Activated CD4-positive, CD25-positive, alpha-beta regulatory T cell (primary cell): ENCODE results near the gene CLSTN2.
"Not testable (repeated sequence)": the region's sequence is repeated elsewhere in the genome, so short reads cannot be mapped to it uniquely, and the experiment has no call there.

Experiments used
- DNase-seq, 4 experiments: peaks; one replicate each; lab custom pipeline; 2025; lab: John Stamatoyannopoulos, UW

The CLSTN2 gene

GRCh38 chr3:140423146-140423545 is 488.2 kb downstream of the CLSTN2 start:
- DNase-seq, result no peak

DNA sequence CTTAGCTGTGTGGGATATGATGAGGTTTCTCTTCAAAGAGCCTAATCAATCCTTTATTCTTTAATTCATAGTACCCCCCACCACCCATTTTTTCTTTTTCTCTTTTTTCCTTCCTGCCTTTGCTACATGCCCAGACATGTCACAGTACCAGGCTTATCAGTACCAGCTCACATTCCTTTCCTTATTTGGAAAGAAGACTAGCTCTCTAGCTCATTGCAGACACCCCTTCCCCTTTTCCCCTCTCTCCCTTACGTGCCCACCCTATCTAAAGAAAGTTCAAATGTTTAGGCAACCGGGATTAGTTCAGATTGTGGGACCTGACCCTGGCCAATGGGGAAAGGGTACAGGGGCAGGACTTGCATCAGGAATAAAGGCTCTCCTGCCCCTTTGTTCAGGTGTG is 488.6 kb downstream of the CLSTN2 start:
- not testable (repeated sequence) for DNase-seq

DNA sequence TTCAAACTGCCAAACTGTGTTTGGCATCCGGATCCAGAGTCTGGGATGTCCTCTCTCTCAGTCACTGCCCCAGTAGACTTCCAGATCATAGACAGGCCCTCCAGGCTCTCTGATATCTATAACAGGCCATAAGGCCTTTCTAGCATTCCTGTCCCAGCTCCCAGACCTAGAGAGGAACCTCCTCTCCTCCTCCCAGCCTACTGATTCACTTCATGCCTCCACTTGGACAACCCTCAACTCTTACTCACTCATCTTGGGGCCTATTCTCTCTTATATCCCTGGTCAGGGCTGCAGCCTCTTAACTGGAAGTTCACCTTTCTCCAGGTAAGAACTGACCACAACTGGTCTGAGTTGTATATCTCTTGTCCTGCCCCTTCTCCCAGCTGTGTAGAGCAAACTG is 489.2 kb downstream of the CLSTN2 start:
- no peak for DNase-seq

DNA sequence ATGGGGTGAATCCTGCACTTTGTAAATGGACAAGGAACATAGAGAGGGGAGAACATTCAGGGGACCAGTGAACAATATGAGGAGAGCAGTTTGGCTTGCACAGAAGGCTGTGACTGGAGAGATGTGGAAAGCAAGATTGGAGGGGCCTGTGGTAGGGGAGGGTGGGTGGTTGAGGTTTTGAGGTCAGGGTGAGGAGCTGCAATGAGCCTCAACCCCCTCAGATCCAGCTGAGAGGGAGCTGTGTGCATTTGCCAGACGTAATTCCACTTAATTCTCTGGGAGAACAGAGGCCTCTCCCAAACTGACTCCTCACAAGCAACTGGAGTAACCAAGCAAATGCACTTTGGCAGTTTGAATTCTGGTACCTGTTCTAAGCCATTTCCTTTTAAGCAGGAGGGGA is 489.7 kb downstream of the CLSTN2 start:
- no peak for DNase-seq

GRCh38 chr3:140427786-140428185 is 492.8 kb downstream of the CLSTN2 start:
- no peak for DNase-seq

- no peak for DNase-seq
Observed at GRCh38 chr3:140428380-140428779, 493.4 kb downstream of the CLSTN2 start.

DNA sequence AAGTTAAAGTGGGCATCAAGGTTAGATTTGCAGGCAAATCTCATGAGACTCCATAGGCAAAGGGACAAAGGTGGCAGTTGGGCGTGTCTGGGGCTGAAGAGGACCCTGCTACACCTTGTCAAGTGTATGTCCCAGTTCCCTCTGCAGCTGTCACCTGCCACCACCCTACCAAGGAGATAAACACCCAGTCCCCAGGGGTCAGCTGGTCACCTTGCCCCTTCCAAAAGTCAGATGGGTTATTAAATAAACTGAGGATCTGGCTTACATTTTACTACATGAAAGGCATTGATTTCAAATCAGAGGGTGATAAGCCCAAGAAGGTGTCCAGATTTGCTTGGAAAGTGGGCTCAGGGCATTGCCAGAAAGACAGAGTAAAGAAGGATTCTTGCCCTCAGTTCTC is 494.8 kb downstream of the CLSTN2 start:
- DNase-seq, result no peak

- no peak for DNase-seq
Observed at GRCh38 chr3:140430494-140430893, 495.5 kb downstream of the CLSTN2 start.

DNA sequence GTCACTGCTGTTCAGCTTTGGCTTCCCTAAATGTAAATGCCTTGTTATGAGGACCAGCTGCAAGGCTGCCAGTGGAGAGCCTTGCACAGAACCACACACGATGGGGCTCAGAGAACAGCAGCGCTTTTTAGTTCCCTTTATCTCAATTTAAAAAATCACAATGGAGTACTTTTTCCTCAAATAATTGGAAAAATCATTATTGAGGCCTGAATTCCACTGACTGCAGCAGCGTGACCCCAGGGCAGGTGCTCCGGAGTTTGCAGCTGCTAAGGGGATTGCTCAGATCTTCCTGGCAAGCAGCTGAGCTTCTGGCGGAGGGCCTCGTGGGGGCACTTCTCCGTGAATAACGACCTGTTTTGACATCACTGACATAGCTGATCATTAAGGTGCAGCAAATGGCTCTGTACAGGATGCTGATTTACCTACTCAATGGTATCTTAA is 497.3 kb downstream of the CLSTN2 start:
- no peak for DNase-seq

DNA sequence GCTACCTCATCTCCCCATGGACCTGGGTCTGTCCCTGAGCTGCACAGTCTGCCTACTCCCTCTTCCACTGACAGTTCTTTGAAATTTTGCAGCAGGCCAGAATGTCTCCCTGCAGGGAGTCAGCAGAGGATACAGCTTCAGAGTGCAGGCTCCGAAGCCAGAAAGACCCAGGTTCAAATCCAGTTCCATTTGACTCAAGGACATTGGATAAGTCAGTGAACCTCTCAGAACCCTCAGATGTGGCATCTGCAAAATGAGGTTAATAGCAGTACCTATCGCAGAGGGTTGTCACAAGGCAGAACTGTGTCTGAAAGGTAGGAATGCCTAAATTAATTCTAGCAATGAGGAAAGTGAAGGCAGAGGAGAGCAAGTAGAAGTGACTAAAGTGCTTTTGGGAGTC is 498.4 kb downstream of the CLSTN2 start:
- DNase-seq, result no peak

DNA sequence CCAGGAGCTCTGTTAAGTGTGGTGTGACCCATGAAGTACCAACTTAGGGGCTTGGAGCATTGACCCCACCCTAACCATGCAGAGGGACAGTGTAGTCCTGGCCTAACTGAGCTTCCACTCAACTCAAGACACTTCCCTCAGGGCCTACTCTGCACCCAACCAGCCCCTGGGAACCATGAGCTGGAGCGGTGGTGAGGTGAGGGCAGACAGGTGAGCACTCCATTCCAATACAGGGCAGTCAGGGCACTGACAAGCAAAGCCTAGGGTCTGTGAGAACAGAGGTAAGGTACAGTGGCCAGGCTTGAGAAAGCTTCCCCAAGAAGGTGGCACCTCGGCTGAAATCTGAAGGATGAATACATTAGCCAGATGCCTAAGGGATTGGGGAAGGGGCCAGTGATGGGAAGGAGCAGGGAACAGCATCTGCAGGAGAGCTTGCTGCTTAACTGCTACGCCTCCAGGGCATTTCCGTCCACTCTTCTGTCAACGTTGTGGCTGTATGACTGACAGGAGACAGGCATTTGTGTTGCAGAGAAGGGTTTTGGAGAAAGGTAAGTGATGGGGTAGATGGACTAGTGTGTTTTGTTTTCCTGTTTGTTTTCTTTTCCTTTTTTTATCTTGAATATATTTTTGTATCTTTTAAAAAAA is 499.4 kb downstream of the CLSTN2 start:
- DNase-seq, result no peak

DNA sequence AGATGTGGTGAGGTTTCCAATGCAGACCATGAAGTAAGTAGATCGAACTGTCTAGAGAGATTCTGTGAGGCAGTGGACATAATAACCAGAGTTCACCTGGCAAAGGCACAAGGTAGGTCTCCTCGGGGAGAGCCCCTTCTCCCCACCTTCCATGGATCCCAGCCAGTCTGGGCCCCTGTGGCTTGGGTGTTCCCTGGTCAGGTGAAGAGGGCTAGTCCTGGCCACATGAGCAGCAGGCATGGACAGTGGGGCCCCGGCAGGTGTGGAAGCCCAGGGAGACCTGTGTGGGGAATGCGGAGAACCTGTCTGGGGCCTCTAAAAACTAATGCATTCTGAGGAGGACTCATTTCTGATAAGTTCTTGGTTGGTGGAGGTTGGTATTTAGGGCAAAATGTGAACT is 501.4 kb downstream of the CLSTN2 start:
- no peak for DNase-seq

DNA sequence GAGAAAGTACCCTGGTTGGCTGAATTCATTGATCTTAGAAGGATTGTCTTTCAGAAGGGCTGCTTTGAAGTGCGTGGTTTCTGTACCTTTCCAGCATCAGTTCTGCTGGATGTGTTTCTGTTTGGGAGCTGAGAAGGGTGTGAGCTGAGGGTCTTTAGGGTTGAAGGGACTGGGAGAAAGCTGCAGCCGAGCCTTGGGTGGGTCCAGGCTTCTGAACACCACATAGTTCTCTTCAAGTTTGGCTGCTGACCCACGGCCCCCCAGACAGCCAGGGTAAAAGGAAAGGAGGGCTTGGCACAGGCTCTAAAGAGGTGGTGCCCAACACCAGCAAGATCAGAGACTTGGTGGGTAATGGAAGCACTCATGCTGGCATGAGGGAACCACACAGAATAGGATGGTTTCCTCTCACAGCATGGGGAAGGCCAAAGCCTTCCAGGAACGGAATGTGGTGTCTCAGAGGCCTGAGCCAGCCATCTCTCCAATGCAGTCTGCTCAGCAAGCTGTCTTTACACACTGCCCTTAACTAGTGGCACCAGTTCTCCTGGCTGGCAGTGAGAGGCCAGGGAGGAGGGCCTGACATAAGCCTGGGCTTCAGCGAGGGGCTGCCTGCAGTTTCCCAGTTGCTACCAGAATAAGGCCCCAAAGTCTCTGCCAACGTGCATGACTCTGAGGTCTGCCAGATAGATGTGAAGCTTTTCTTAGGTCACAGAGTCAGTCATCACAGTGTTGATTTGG is 503.9 kb downstream of the CLSTN2 start:
- no peak for DNase-seq

DNA sequence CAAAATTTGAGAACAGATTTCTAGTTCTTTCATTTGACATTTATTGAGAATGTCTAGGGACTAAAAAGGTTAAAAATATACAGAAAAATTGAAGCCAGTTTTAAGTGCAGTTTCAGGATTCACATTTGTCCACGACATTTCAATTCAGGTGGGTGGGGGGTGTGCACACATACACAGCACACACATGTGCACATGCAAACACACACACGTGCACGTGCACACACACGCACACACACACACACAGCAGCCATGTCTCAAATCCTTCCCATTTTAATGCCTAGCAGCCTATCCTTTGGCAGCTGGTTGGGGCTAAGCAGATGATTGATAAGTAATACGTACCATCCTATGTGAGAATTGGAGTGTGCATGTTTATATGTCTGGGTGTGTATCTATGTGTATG is 504.5 kb downstream of the CLSTN2 start:
- no peak for DNase-seq

GRCh38 chr3:140440446-140440845 is 505.5 kb downstream of the CLSTN2 start:
- no peak for DNase-seq

DNA sequence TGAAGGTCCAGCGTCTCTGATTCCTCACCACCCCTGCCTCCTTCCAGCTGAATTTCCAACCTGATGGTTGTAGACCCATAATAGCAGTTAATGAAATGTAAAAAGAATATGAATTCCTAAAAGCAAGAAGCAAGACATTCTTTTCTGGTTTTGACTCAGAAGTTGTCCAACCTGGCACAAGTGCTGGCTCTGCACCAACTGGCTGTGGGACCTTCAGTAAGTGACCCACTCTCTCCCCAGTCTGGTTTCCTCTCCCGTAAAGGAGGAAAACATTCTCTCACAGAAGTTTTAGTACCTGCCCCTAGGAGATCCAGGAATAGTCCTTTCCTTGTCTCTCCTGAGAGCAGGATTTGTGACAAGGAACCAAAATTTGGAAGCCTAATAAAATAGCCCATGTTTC is 506.0 kb downstream of the CLSTN2 start:
- DNase-seq, result no peak

DNA sequence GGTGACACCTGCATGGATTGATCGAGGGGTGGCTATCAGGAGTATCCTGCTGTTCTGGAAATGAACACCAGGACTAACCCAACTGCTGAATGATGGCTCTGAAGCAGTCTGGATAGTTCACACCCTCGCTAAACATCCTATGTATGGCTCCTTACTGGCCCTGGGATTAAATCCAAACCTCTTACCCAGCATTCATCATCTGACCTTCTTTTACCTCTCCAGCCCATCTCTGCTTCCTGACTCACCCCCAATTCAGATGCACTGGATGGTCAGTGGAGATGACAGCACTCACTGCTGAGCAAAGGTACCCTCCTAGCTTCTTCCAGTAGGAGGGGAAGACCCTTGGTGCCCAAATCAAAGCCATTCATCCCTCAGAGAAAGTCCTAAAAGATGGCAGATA is 507.6 kb downstream of the CLSTN2 start:
- DNase-seq, result no peak

- DNase-seq, result no peak
Observed at GRCh38 chr3:140443073-140443472, 508.1 kb downstream of the CLSTN2 start.

DNA sequence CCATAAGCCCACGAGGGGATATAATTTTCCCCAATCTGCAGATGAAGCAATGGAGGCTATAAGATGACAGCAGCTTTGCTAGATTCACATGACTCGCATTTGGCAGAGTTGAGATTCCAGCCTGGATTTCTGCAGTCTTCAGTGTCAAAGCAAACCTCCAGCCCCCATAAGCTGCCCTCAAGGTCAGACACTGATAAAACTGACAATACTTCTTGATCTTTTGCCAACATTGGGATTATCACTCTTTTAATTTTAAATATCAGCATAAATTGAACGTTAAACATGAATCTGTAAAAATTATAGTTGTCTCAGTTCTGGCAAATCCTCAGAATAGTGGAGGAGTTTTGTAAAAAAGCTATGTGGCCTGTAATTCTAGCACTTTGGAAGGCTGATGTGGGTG is 508.8 kb downstream of the CLSTN2 start:
- DNase-seq, result no peak

- DNase-seq, result no peak
Observed at GRCh38 chr3:140446734-140447133, 511.7 kb downstream of the CLSTN2 start.

DNA sequence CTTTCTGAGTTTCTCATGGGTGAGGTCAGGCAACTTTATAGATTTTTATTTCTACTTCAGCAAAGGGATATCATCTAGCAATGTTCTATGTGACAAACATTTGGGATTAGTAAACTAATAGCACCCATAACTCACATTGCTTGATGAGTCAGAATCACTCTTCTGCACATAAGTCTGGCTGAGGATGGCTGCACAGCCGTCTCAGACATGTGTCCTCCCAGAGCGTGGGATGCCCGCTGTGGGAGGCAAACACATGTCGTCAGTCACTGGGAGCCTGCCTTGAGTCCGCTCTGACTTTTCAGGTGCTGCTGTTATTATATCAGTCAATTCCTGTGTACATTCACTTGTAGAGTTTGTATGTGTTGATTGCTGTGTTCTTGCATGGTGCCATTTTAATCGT is 512.2 kb downstream of the CLSTN2 start:
- DNase-seq, result no peak

DNA sequence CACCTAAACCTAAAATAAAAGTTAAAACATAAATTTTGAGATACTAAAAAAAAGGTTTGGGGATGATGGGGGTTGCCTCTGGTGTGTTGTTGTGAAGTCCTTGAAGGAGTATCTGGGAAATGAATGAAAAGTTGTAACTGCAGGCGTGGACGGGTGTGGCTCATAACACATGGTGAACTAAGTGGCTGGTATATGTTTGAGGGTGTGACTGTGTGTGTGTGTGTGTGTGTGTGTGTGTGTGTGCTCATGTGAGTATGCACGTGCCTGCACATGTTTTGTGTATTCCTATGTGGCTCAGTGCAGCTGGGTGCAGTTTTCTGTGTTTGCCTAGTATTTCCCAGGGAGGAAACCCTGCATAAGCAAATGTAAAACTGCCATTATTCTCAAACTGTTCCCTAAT is 513.0 kb downstream of the CLSTN2 start:
- no peak for DNase-seq

DNA sequence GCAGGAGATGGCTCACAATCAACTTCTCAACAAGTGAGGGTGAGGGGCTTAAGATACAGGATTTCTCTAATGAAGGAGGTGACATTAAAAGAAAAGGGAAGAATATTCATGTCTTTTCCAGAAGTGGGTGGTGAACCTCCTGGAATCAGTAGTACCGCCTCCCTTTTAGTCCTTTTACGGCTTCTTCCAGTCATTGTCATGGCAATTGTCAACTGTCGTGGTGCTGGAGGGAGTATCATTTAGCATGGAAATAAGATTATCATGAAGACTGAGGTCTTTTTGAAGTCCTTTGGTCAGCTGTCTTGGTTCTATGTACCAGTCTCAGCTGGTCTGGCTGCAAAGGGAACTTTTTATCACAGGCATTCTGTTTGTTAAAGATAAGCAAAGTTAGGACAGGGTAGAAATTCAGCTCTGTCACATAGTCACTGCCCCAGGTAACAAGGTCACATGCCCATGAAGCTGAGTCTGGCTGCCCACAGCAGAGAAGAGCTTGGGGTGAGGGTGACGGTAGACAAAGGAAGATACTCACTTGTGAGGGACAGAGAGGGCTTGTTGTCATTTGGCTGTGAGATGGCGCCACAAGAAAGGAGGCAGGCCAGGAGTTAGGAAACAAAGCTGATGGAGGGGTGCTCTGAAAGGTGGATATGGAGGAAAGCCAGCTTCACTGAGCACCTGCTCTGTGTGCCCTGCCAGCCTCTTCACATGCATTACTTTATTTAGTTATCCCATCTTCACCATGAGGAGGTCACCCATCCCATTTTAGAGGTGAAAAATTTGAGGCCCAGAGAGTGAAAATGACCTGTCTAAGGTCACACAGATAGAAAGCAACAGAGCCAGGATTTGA is 514.6 kb downstream of the CLSTN2 start:
- DNase-seq, result no peak
